Left lung (tissue), 10 donors: Measurements from ENCODE around the gene CLDN20. TPM values are rescaled to one million over a fixed set of nuclear protein-coding genes. Genes with fewer than 3 reads are reported as not detected.

Source experiments
- ATAC-seq: fragments of 200-7000 bp; cut with Tn5 transposase; one replicate; pipeline ENCODE4 v1.9.1; 2020; ENCODE audit warnings: moderate library complexity
- DNase-seq, 4 donors: peaks; one replicate each; pipeline ENCODE4 v3.0.0-alpha.2; 2013 to 2020
- H3K27ac ChIP-seq, 2 donors: fragments of 200-600 bp; sonication (generic) in 1 of 2; one replicate each; pipeline versions ENCODE4 v1.5.0 to v1.8.0; 2020 to 2021
- H3K27me3 ChIP-seq, 2 donors: fragments of 200-600 bp; sonication (generic) in 1 of 2; one replicate each; pipeline versions ENCODE4 v1.5.0 to v1.8.0; 2020 to 2021
- H3K36me3 ChIP-seq, 2 donors: fragments of 200-600 bp; sonication (generic) in 1 of 2; one replicate each; pipeline versions ENCODE4 v1.5.0 to v1.8.0; 2020 to 2021
- H3K4me1 ChIP-seq, 2 donors: fragments of 200-600 bp; one replicate each; pipeline ENCODE4 v1.8.0; 2021
- H3K4me3 ChIP-seq, 2 donors: fragments of 200-600 bp; sonication (generic) in 1 of 2; one replicate each; pipeline versions ENCODE4 v1.5.0 to v1.8.0; 2020 to 2021; ENCODE audit warnings: mild to moderate bottlenecking in 1 of 2
- H3K9me3 ChIP-seq, 2 donors: fragments of 200-600 bp; sonication (generic) in 1 of 2; one replicate each; pipeline versions ENCODE4 v1.5.0 to v1.8.0; 2020 to 2021
- intact Hi-C, 2 donors: fragments of 100-400 bp; cut with DNase I; formaldehyde crosslinking; loops; one replicate each; pipeline versions ENCODE4 v1.11.2 to v1.14.2; 2022
- polyA plus RNA-seq, 6 donors: library from polyadenylated mRNA; unstranded; fragments of 120-200 nt; gene quantifications; one replicate each; pipeline ENCODE4 v1.2.1, GENCODE V29; 2013; ENCODE audit not compliant: insufficient read length in 6 of 6
- total RNA-seq, 2 donors: library from RNA; stranded (reverse); fragmentation: NEBNext Ultra II Directional; extraction: Animal tissue kit (Norgen Biotek cat#: 25700); gene quantifications; one replicate each; pipeline ENCODE4 v1.2.1, GENCODE V29; 2021
- TF ChIP-seq, protein P1 (sequence below), 2 donors: fragments of 200-600 bp; sonication (generic) in 1 of 2; IDR thresholded peaks; one replicate each; pipeline versions ENCODE4 v1.5.0 to v1.8.0; 2021; ENCODE audit warnings: antibody characterized with exemption in 2 of 2
- donor health status: DM: no; HTN: yes; CAD: no.
- donor health status: DM: no; HTN: no; CAD: no.

Gene CLDN20
- total and polyA plus RNA-seq, 8 donors = 1.2 to 4.3 (median 3.0) TPM; not detected in 2

DNA sequence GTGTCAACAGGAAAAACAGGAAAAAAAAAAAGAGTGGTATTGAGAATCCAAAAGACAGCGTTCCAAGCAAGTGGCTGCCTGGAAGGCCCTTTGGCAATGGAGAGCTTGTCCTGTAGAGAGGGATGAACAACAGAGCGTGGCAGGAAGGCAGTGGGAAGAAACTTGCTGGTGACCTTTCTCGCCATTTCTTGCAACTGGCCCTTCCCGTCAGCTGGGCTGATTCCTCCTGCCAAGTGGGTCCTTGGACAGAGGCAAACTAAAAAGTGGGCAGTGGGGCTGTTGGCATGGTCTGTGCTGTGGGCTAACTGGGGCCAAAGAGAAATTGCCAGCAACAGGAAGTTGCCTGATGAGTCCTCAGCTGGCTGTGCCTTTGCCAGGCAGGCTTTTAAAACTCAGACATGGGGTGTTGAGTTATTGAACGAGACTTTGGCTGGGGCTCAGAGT is 43.9 kb upstream of the CLDN20 start:
- intact Hi-C loops = no loop called here
- H3K9me3 ChIP-seq = no peaks in the 10 kb centered on the region
- H3K27me3 ChIP-seq = no peaks in the 10 kb centered on the region
- DNase-seq = no peak
- H3K4me1 ChIP-seq = peaks cover 0 to 17% of the 10 kb centered on the region in 2 donors
- TF ChIP-seq, protein P1, sequence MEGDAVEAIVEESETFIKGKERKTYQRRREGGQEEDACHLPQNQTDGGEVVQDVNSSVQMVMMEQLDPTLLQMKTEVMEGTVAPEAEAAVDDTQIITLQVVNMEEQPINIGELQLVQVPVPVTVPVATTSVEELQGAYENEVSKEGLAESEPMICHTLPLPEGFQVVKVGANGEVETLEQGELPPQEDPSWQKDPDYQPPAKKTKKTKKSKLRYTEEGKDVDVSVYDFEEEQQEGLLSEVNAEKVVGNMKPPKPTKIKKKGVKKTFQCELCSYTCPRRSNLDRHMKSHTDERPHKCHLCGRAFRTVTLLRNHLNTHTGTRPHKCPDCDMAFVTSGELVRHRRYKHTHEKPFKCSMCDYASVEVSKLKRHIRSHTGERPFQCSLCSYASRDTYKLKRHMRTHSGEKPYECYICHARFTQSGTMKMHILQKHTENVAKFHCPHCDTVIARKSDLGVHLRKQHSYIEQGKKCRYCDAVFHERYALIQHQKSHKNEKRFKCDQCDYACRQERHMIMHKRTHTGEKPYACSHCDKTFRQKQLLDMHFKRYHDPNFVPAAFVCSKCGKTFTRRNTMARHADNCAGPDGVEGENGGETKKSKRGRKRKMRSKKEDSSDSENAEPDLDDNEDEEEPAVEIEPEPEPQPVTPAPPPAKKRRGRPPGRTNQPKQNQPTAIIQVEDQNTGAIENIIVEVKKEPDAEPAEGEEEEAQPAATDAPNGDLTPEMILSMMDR (IDR thresholded peaks at IDR 0.05) = no peak
- no peak overlapping the region for H3K4me3 ChIP-seq
- no peak for ATAC-seq
- no peaks in the 10 kb centered on the region for H3K36me3 ChIP-seq
- no peak overlapping the region for H3K27ac ChIP-seq

DNA sequence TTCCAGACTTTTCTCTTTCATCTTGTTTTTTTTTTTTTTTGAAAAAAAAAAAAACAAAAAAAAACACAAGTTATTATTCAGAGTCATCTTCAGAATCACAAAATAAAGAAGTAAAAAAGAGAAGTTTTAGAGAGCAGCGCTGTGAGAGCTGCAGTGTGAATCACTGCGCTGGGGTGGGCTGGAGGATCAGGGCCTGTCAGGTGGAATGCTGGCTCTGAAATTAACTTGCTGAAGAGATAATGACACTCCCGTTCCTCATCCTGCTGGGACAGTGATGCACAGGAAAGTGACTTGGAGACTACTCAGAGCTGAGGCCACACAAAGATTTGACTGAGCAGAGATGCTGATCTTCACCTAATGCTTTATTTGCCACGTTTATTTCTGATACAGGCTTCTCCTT is 42.7 kb upstream of the CLDN20 start:
- no peaks in the 10 kb centered on the region for H3K9me3 ChIP-seq
- H3K27ac ChIP-seq = peak overlapping the region in 1 of 2 donors; percentile 1
- H3K27me3 ChIP-seq = no peaks in the 10 kb centered on the region
- intact Hi-C loops = no loop called here
- no peak overlapping the region for H3K4me3 ChIP-seq
- H3K36me3 ChIP-seq = no peaks in the 10 kb centered on the region
- ATAC-seq (no peak), DNase-seq (no peak)
- TF ChIP-seq, protein P1 (IDR thresholded peaks at IDR 0.05) = no peak
- H3K4me1 ChIP-seq = peaks cover 0 to 19% of the 10 kb centered on the region in 2 donors

DNA sequence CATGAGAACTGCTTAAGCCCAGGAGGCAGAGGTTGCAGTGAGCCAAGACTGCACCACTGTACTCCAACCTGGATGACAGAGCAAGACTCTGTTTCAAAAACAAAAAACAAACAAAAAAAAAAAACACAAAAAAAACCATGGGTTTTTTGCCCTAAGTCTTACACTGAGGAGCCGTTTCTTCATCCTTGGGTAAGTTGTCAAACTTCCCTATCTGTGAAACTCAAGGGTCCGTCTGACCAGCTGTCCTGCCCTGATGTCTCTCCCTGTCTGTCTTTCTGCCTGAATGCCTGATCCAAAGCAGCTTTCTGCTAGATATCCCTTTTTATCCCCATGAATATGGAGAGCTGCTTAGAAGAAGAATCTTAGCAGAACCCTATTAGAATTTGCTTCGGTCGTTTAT is 41.3 kb upstream of the CLDN20 start:
- no peaks in the 10 kb centered on the region for H3K36me3 ChIP-seq
- no peak for DNase-seq
- no peaks in the 10 kb centered on the region for H3K9me3 ChIP-seq
- peaks cover 0 to 19% of the 10 kb centered on the region in 2 donors for H3K4me1 ChIP-seq
- H3K27me3 ChIP-seq = no peaks in the 10 kb centered on the region
- intact Hi-C loops = no loop called here
- ATAC-seq = no peak
- peak overlapping the region in 1 of 2 donors; percentile 53 for H3K27ac ChIP-seq
- TF ChIP-seq, protein P1 (IDR thresholded peaks at IDR 0.05) = no peak
- no peak overlapping the region for H3K4me3 ChIP-seq

DNA sequence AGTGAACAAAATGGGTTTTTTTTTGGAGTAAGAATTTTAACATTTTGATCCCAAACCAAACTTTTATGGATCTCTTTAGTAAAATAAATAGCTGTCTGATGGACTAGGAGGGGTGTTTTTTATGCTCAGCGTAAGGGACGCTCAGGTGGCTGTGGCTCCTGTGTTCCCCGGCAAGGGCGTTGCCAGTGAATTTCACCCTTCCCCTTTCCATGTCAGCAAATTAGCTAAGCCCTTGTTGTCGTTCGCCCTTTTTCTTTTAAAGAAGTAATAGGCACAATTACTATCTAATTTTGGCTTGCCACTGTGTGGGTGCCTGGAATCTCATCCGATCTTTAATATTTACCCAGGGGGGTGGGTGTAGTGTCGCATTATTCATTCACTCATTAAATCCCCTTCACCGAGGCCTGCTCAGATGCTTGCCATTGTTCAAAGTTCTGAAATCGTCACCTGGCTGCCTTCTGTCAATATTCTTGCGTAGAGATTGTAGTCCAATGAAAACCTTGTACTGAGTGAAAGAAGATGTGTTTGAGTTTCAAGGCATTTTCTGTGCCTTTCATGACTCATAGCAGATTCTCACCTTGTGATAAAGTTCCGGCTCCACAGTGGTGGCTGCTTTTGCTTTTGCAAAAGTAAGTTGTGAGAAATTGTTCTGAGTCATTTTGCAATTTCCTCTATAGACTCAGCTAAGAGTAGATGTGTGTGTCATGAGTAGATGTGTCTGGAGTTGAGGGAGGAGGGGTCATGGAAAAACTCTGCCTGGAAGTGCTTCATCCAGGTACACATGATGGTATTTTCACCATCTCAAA is 40.0 kb upstream of the CLDN20 start:
- no peaks in the 10 kb centered on the region for H3K36me3 ChIP-seq
- H3K4me3 ChIP-seq = no peak overlapping the region
- no peaks in the 10 kb centered on the region for H3K27me3 ChIP-seq
- peaks cover 0 to 19% of the 10 kb centered on the region in 2 donors for H3K4me1 ChIP-seq
- TF ChIP-seq, protein P1 (IDR thresholded peaks at IDR 0.05) = no peak
- DNase-seq (no peak), ATAC-seq (peak; percentile 19)
- intact Hi-C loops = no loop called here
- no peaks in the 10 kb centered on the region for H3K9me3 ChIP-seq
- peak overlapping the region in 1 of 2 donors; percentile 84 for H3K27ac ChIP-seq

DNA sequence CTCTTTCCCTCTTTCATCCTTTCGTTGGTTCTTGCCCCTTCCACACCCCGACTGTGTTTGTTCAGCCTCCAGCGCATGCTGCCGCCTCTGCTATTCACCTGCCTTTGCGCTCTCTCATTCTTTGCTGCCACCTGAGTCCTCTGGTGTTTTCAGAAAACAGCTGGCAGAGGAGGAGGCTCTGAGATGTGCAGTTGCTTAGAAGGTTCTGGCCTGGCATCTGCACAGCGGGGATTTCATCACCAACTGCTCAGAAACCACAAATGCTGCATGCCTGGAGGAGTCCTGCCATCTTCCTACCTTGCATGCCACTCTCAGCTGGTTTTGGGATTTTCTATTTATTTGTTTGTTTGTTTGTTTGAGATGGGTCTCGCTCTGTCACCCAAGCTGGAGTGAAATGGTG is 39.2 kb upstream of the CLDN20 start:
- H3K9me3 ChIP-seq = no peaks in the 10 kb centered on the region
- no peaks in the 10 kb centered on the region for H3K36me3 ChIP-seq
- H3K27ac ChIP-seq = peak overlapping the region in 1 of 2 donors; percentile 84
- TF ChIP-seq, protein P1 (IDR thresholded peaks at IDR 0.05) = no peak
- DNase-seq (no peak), ATAC-seq (no peak)
- H3K4me3 ChIP-seq = no peak overlapping the region
- H3K27me3 ChIP-seq = no peaks in the 10 kb centered on the region
- intact Hi-C loops = no loop called here
- peaks cover 0 to 19% of the 10 kb centered on the region in 2 donors for H3K4me1 ChIP-seq
